Fibroblast of skin of left biceps (primary cell): ENCODE measurements around the gene SRRT.
"Not testable (repeated sequence)": the region's sequence is repeated elsewhere in the genome, so short reads cannot be mapped to it uniquely, and the experiment has no call there.

Experiments
- DNase-seq, 2 experiments: peaks; one replicate each; pipeline ENCODE4 v3.0.0-alpha.2; 2013; ENCODE audit warnings: low read depth in 2 of 2

SRRT gene

DNA sequence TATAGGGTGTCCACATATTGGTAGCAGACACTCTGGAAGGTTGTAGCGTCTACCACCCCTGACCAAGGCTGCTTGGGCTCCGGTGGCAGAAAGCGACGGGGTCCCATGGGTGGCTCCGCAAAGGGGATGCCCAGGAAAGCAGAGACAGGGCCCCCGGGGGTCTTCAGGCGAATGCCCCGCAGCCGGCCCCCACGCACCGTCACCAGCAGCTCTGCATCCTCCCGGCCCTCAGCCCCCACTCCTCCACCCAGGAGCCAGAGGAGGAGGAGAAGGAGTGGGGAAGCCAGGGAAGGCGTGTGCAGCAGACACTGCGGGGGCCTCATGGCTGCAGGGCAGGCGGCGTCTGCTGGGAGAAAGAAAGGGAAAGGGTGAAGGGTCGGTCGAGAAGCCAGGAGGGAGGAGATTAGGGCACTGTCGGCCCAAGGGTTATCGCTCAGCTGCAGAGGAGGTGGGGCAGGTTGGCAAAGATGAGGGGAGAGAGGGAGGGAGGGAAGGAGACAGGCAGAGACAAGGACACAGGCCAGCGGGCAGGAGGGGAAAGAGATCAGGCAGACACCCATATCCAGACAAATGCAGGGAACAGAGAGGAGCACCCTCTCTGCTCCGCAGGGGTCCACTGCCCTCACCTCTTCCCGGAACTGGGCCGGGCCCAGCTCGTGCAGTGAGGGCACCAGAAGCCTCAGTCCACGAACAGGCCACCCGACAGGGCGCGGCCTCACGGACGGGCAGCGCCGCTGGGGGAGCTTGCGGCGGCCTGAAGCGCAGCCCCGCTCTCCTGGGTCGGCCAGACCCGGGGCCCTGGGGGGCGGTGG is 19.2 kb downstream of the SRRT start:
- DNase-seq: no peak

DNA sequence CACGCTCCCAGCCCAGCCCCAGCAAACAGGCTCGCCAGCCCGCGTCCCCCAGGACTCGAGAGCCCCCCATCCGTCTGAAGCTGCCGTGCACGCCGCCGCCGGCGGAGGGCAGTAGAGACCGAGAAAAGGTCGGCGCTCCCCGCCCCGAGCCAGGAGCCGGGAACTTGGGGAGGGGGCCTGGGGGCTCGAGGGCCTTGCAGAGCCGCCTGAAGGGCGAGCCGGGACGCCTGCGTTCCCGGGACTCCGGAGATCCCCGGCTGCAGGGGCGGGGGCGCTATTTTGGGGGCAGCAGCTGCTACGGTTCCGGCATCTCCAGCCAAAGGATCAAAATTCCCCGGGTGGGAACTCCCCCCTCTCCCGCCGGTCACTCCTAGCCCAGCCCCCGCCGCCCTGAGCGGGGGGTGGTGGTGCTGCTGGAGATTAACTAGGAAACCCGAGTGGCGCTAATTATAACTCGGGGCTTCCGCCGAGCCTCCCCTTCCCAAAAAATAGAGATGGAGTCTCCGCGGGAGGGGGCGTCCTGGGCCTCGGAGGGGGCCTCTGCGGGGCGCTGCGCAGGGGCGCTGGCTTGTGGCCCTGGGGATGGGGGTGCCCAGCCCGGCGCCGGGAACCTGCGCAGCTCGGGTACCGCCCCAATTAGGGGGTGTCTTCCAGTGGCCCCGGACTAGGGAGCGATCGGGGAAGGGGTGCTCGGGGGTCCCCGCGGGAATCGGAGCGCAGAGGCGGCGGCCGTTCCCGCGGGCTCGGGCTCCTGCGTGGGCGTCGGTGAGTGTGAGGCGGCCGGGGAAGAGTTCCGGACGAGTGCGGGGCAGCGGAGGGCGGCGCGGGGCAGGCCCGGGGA is 20.2 kb downstream of the SRRT start:
- no peak for DNase-seq

- DNase-seq: no peak
These were observed 20.7 kb downstream of the SRRT start, which contains the start of gene ACHE for GRCh38 chr7:100895701-100895955. ACHE (minus strand) TSS chr7:100895888; CDS start chr7:100894232, 1,656 bp downstream.

DNA sequence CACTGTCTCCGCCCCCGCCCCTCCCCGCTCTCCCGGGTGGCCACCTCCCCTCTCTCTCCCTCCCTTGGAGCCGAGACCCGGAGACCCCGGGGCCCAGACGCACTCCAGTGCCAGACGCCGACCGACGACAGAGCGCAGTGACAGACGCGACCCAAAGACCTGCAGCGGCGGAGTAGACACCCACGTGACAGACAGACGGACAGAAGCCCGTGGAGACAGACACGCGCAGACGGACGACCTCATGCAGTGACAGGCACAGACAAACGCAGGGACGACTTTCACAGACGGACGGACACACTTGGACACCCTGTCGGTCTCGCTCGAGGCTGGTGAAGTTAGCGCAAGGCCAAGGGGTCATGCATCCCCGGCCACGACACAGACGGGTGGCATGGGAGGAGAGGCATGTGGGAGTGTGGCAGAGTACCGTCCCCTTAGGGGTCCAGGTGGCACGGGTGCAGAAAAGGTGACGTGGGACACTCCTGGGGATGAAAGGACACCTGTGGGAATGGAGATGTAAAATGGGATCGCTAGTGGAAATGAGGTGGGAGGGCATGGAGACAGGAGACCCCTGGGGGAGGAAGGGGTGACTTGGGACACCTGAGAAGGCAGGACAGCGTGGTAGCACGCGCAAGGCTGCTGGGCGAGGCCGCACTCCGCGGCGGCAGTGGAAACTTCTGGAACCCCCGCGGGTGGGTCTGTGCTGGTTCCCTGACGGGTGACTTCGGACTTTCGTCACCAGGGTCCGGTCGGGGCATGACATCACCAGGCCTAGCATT is 21.2 kb downstream of the SRRT start:
- no peak for DNase-seq

- DNase-seq: no peak
These were observed 22.1 kb downstream of the SRRT start for GRCh38 chr7:100896732-100897608.

DNA sequence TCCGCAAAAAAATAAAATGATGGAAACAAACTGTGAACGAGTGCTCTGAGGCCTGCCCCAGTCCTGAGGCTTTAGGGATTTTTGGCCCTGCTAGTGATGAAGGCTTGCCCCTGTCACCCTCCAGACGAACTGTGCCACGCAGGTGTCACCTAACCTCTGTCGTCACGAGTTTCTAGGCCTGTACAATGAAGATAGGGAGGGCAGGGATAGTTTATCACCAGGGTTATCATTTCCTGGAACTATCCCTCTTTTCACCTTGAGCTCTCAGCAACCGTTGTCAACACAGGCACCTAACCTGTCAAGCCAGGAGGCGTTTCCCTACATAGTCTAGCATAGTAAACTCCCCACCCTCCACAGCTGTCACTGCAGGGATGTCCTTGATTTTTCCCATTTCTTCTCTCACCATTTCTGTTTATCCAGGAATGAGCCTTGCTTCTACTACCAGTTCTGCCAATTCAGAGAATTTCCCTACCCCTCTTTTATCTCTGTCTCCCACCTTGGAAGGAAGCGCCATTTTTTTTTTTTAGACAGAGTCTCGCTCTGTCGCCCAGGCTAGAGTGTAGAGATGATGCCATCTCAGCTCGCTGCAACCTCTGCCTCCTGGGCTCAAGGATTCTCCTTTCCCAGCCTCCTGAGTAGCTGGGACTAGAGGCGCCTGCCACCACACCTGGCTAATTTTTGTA is 23.0 kb downstream of the SRRT start:
- no peak for DNase-seq

DNA sequence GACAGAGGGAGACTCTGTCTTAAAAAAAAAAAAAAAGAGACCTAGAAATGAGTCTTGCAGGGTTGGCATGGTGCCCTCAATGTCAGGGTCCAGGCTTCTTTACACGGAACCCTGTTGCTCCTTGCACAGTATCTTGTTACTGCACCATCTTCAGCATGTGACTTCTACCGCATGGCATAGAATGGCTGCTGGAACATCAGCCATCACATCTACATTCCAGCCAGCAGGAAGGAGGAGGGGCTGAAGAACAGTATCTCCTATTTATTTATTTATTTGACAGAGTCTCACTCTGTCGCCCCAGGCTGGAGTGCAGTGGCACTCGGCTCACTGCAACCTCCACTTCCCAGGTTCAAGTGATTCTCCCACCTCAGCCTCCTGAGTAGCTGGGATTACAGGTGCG is 24.5 kb downstream of the SRRT start:
- no peak for DNase-seq

DNA sequence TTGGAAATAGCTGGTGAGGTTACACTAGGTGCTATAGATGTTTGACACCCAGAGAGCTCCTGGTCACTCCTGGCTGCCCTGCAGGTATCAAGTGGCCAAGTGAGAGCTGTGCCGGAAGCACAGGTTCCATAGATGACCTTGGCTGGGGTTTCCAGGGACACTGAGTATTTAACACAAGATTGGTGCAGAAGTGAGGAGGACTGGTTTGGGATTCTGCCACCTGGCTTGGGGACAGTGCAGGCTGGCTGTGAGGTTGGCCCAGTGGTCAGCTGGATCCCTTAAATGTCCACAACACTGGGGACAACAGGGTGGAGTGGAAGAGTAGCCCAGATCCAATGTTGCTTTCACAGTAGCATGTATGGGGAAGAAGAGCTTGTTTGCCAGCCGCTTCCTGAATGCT is 26.1 kb downstream of the SRRT start:
- DNase-seq: no peak

DNA sequence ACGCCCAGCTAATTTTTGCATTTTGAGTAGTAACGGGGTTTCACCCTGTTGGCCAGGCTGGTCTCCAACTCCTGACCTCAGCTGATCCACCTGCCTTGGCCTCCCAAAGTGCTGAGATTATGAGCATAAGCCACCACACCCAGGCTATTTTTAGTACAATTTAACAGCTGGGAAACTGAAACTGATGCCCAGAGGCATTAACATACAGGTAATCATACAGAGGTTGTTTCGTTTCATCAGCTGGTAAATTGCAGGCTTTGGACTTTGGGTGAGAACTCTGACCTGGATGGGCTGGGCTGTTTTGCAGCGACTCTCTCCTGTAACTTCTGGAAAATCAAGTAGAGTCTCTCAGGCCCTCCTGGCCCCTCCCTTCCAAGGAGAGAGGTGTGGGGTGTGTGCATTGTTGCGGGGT is 27.0 kb downstream of the SRRT start:
- DNase-seq: no peak

GRCh38 chr7:100902638-100903037 is 27.7 kb downstream of the SRRT start:
- no peak for DNase-seq

DNA sequence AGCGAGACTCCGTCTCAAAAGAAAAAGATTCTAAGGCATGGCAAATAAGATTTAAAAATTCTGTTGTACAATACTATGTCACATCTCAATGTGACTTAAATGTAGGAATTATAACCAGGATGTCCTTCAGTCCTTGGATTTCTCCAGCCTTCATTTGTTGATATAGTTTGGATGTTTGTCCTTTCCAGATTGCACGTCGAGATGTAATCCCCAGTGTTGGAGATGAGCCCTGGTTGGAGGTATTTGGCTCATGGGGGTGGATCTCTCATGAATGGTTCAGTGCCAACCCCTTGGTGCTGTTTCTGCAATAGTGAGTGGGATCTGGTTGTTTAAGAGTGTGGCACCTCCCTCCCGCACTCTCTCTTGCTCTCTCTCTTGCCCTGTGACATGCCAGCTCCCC is 33.6 kb downstream of the SRRT start:
- DNase-seq: no peak

DNA sequence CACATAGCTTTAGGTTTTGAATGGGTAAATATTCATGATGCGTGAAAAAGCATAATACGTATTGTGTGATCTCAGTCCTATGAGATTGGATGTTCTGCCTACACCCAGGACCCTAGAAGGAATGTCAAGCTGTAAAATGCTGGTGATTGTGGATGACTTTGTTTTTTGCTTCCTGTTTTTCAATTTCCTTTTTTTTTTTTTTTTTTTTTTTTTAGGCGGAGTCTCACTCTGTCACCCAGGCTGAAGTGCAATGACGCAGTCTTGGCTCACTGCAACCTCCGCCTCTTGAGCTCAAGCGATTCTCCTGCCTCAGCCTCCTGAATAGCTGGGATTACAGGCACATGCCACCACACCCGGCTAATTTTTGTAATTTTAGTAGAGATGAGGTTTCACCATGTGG is 35.5 kb downstream of the SRRT start:
- DNase-seq: not testable (repeated sequence)

- DNase-seq: no peak
These were observed 36.6 kb downstream of the SRRT start for GRCh38 chr7:100911484-100911883.

GRCh38 chr7:100914208-100914878 is 39.4 kb downstream of the SRRT start:
- no peak for DNase-seq

DNA sequence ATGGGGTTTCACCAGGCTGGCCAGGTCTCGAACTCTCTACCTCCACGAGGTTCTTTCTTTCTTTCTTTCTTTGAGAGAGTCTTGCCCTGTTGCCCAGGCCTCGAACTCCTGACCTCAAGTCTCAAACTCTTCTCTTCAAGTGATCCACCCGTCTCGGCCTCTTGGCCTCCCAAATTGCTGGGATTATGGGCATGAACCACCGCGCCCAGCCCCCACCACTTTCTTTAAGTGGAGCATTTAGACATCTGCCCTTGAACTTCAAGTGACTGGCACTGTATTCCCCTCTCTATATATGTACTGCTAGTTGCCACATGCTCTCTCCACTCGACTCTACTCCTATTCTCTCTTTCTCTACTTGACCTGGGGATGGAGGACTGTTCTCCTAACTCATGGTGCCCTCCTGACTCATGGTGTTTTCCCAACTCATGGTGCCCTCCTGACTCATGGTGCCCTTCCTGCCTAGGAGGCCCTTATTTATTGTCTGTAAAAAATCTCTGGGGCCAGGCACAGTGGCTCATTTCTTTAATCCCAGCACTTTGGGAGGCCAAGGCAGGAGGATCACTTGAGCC is 40.1 kb downstream of the SRRT start:
- DNase-seq: no peak

- DNase-seq: not testable (repeated sequence)
These were observed 44.4 kb downstream of the SRRT start for GRCh38 chr7:100919335-100919734.

- DNase-seq: not testable (repeated sequence)
These were observed 45.0 kb downstream of the SRRT start for GRCh38 chr7:100919779-100920437.

DNA sequence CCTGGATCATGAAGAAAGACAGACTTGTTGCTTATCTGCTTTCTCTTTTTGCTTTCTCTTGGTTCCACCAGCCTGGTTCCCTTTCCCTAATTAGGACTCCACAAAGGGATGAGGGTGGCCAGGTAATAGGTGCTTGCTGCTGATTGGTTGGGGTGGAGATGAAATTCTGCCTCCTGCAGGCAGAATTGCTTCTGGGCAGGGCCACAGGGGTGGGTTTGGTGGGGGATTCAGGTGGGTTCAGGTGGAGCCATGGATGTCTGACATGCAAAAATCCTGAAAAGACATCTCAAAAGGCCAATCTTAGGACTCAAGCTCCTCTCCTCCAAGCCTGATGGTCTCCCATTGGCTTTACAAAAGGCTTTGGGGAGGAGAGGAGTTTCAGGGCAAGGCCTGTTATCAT is 46.1 kb downstream of the SRRT start:
- no peak for DNase-seq

GRCh38 chr7:100923616-100924015 is 48.7 kb downstream of the SRRT start:
- not testable (repeated sequence) for DNase-seq
